Prostate gland (tissue), 2 donors: ENCODE data around the gene APOBEC2. TPM values are rescaled to one million over a fixed set of nuclear protein-coding genes. Genes with fewer than 3 reads are reported as not detected.
"Not testable (repeated sequence)": the region's sequence is repeated elsewhere in the genome, so short reads cannot be mapped to it uniquely, and the experiment has no call there.

ENCODE experiments used
- DNase-seq: peaks from one replicate; pipeline ENCODE4 v3.0.0-alpha.2; 2019; ENCODE audit warnings: low spot score
- H3K27ac ChIP-seq, 2 donors: fragments of 200-600 bp; sonication (generic); 2 replicates each; pipeline ENCODE4 v1.5.1; 2017 to 2019
- H3K27me3 ChIP-seq: fragments of 200-600 bp; sonication (generic); replicated peaks from 2 replicates; pipeline ENCODE4 v1.5.1; 2019; ENCODE audit not compliant: insufficient read depth
- H3K36me3 ChIP-seq, 2 donors: fragments of 200-600 bp; sonication (generic); 1 replicate in 1 of 2; 2 replicates in 1 of 2; pipeline versions ENCODE4 v1.5.1 to v1.8.1; 2017 to 2019
- H3K4me1 ChIP-seq: fragments of 200-600 bp; sonication (generic); replicated peaks from 2 replicates; pipeline ENCODE4 v1.5.1; 2019
- H3K4me3 ChIP-seq, 2 donors: fragments of 200-600 bp; sonication (generic); 2 replicates each; pipeline ENCODE4 v1.5.1; 2017 to 2019
- H3K9me3 ChIP-seq: fragments of 200-600 bp; sonication (generic); 2 replicates; pipeline ENCODE4 v1.5.1; 2017
- CTCF ChIP-seq, 4 experiments: fragments of 200-600 bp in 2 of 4; fragments of 450-650 bp in 2 of 4; sonication (generic) in 2 of 4; IDR thresholded peaks; 1 replicate in 3 of 4; 2 replicates in 1 of 4; pipeline ENCODE4 v1.5.1; 2016 to 2019; ENCODE audit warnings: antibody characterized with exemption in 4 of 4, mild to moderate bottlenecking in 2 of 4, moderate library complexity in 2 of 4
- POLR2A ChIP-seq: fragments of 450-650 bp; IDR thresholded peaks from one replicate; pipeline ENCODE4 v1.6.1; 2016; ENCODE audit warnings: antibody characterized with exemption, mild to moderate bottlenecking
- POLR2AphosphoS5 ChIP-seq: sonication (generic); formaldehyde crosslinking; IDR thresholded peaks from one replicate; pipeline ENCODE4 v1.6.1; 2017; ENCODE audit warnings: antibody characterized with exemption
- WGBS: methylation state at CpG from one replicate; pipeline ENCODE4 v1.1.5; 2018; 5-methylcytosine and 5-hydroxymethylcytosine counted together
- intact Hi-C: fragments of 100-400 bp; cut with DNase I; formaldehyde crosslinking; loops from one replicate; pipeline ENCODE4 v1.14.2; 2022
- total RNA-seq, 2 donors: library from RNA; depleted of rRNA; stranded (reverse); fragments of >200 nt; gene quantifications; one replicate each; pipeline ENCODE4 v1.1.0, GENCODE V29; 2016

The APOBEC2 gene
- total RNA-seq, 2 donors from 2014 or later = 2.0 TPM; not detected in 1

- no peak for DNase-seq
- 76% methylated on average over 2 of the region's 2 CpGs for WGBS
- TF ChIP-seq POLR2A (no peak), POLR2AphosphoS5 (no peak), CTCF (IDR thresholded peaks at IDR 0.05) (no peak)
- Histone ChIP-seq H3K27ac (no peak overlapping the region), H3K4me1 (no peaks in the 10 kb centered on the region), H3K36me3 (no peaks in the 10 kb centered on the region), H3K9me3 (no peaks in the 10 kb centered on the region), H3K27me3 (no peaks in the 10 kb centered on the region), H3K4me3 (no peak overlapping the region)
- intact Hi-C loops = no loop called here
These were observed 41.3 kb upstream of the APOBEC2 start for GRCh38 chr6:41011673-41012072.

- H3K36me3 ChIP-seq = no peaks in the 10 kb centered on the region
- H3K27ac ChIP-seq = no peak overlapping the region
- 93% methylated on average over 5 of the region's 5 CpGs for WGBS
- DNase-seq = no peak
- TF ChIP-seq POLR2A (no peak), CTCF (IDR thresholded peaks at IDR 0.05) (no peak), POLR2AphosphoS5 (no peak)
- no peak overlapping the region for H3K4me3 ChIP-seq
- no peaks in the 10 kb centered on the region for H3K9me3 ChIP-seq
- intact Hi-C loops = no loop called here
- no peaks in the 10 kb centered on the region for H3K4me1 ChIP-seq
- no peaks in the 10 kb centered on the region for H3K27me3 ChIP-seq
These were observed 39.4 kb upstream of the APOBEC2 start for GRCh38 chr6:41013466-41014153.

GRCh38 chr6:41014780-41015179 lies 38.2 kb upstream of the APOBEC2 start:
- no peaks in the 10 kb centered on the region for H3K36me3 ChIP-seq
- no peaks in the 10 kb centered on the region for H3K4me1 ChIP-seq
- no peaks in the 10 kb centered on the region for H3K27me3 ChIP-seq
- no peaks in the 10 kb centered on the region for H3K9me3 ChIP-seq
- intact Hi-C loops = no loop called here
- no peak overlapping the region for H3K4me3 ChIP-seq
- no peak for DNase-seq
- 96% methylated on average over 4 of the region's 4 CpGs for WGBS
- no peak for TF ChIP-seq CTCF (IDR thresholded peaks at IDR 0.05)
- H3K27ac ChIP-seq = no peak overlapping the region

- 98% methylated on average over 5 of the region's 5 CpGs for WGBS
- not testable (repeated sequence) for H3K4me3 ChIP-seq
These were observed 37.1 kb upstream of the APOBEC2 start for GRCh38 chr6:41015860-41016259.

GRCh38 chr6:41017663-41018062 lies 35.3 kb upstream of the APOBEC2 start:
- TF ChIP-seq POLR2AphosphoS5 (no peak), POLR2A (no peak), CTCF (IDR thresholded peaks at IDR 0.05) (no peak)
- H3K4me1 ChIP-seq = no peaks in the 10 kb centered on the region
- no peaks in the 10 kb centered on the region for H3K9me3 ChIP-seq
- H3K27ac ChIP-seq = no peak overlapping the region
- DNase-seq = no peak
- 100% methylated on average over 1 of the region's 1 CpG for WGBS
- no peaks in the 10 kb centered on the region for H3K36me3 ChIP-seq
- no peaks in the 10 kb centered on the region for H3K27me3 ChIP-seq
- H3K4me3 ChIP-seq = no peak overlapping the region
- intact Hi-C loops = no loop called here

More at GRCh38 chr6:41015860-41016259, 37.1 kb upstream of the APOBEC2 start:
- H3K27me3 ChIP-seq, H3K4me1 ChIP-seq, H3K27ac ChIP-seq, H3K9me3 ChIP-seq, H3K36me3 ChIP-seq, DNase-seq, intact Hi-C loops: not testable (repeated sequence)
